HCT116 (cell line): ENCODE measurements around the gene STPG3. TPM values are rescaled to one million over a fixed set of nuclear protein-coding genes. Genes with fewer than 3 reads are reported as not detected.

Source experiments
- ATAC-seq: fragments of 200-7000 bp; cut with Tn5 transposase; 2 replicates; pipeline ENCODE4 v1.9.1; 2020; ENCODE audit warnings: mild to moderate bottlenecking, moderate library complexity
- BruUV-seq: library from RNA; stranded (reverse); fragments of 400-500 nt; replicated peaks from 2 replicates; lab custom pipeline; 2021; lab: Mats Ljungman, UMichigan
- CTCF ChIA-PET: fragments of 300-600 bp; sonication (Branson Sonifier 250); formaldehyde crosslinking; loops from one replicate; lab custom pipeline; 2021; ENCODE audit warnings: antibody characterized with exemption; lab: Charles Lee
- POLR2A ChIA-PET: fragments of 300-600, 350-600 bp; sonication (Branson Sonifier 250); formaldehyde crosslinking; loops from one replicate; lab custom pipeline; 2021; ENCODE audit warnings: antibody characterized with exemption; lab: Charles Lee
- RAD21 ChIA-PET, 2 experiments: fragments of 300-600 bp; sonication (Branson Sonifier 250); formaldehyde crosslinking; loops; one replicate each; lab custom pipeline; 2023; ENCODE audit warnings: low total read pairs in 2 of 2; ENCODE audit not compliant: uncharacterized antibody in 2 of 2, unreplicated experiment in 2 of 2, low non-redundant PET in 1 of 2; lab: Charles Lee
- DNase-seq: peaks from one replicate; pipeline ENCODE4 v3.0.0-alpha.2; 2010; ENCODE audit warnings: low read depth, low spot score
- H2AFZ ChIP-seq: fragments of 200-600 bp; shearing (Covaris generic), sonication (generic); 2 replicates; pipeline ENCODE4 v1.6.1; 2017; ENCODE audit warnings: low read depth, mixed run types, mixed read lengths, antibody characterized with exemption, low read length; ENCODE audit not compliant: poor library complexity, severe bottlenecking
- H3K27ac ChIP-seq: 2 replicates; pipeline ENCODE4 v1.5.1; 2012; ENCODE audit warnings: low read depth, low read length
- H3K27me3 ChIP-seq: fragments of 200-600 bp; sonication (generic); 2 replicates; pipeline ENCODE4 v1.6.1; 2016; ENCODE audit warnings: mixed run types, low read length, mixed read lengths; ENCODE audit not compliant: insufficient read depth
- H3K36me3 ChIP-seq, 2 experiments: fragments of 200-500 bp in 1 of 2; fragments of 200-600 bp in 1 of 2; sonication (Bioruptor generic) in 1 of 2; sonication (generic) in 1 of 2; 2 replicates each; pipeline versions ENCODE4 v1.5.1 to v1.6.1; 2014 to 2016; ENCODE audit warnings: low read length in 2 of 2, inconsistent platforms in 1 of 2, mixed read lengths in 1 of 2, mixed run types in 1 of 2; ENCODE audit not compliant: insufficient read depth in 2 of 2, control insufficient read depth in 1 of 2
- H3K4me1 ChIP-seq, 2 experiments: fragments of 200-600 bp in 1 of 2; sonication (generic) in 1 of 2; 2 replicates each; pipeline versions ENCODE4 v1.5.1 to v1.6.1; 2012 to 2017; ENCODE audit warnings: low read length in 2 of 2, inconsistent platforms in 1 of 2, mild to moderate bottlenecking in 1 of 2, mixed read lengths in 1 of 2, mixed run types in 1 of 2, moderate library complexity in 1 of 2; ENCODE audit not compliant: insufficient read depth in 2 of 2, control insufficient read depth in 1 of 2
- H3K4me2 ChIP-seq: fragments of 200-600 bp; sonication (generic); 2 replicates; pipeline ENCODE4 v1.6.1; 2017; ENCODE audit warnings: mixed run types, low read length, mixed read lengths
- H3K4me3 ChIP-seq, 2 experiments: fragments of 200-600 bp in 1 of 2; sonication (generic) in 1 of 2; replicated peaks in 1 of 2; 2 replicates each; pipeline ENCODE4 v1.5.1; 2011 to 2016; ENCODE audit warnings: low read length in 2 of 2, control low read depth in 1 of 2, low read depth in 1 of 2, mild to moderate bottlenecking in 1 of 2, mixed read lengths in 1 of 2, mixed run types in 1 of 2
- H3K79me2 ChIP-seq: fragments of 200-600 bp; sonication (generic); 2 replicates; pipeline ENCODE4 v1.6.1; 2017; ENCODE audit warnings: mild to moderate bottlenecking, mixed run types, low read length, moderate library complexity, mixed read lengths; ENCODE audit not compliant: insufficient read depth
- H3K9ac ChIP-seq: fragments of 200-600 bp; sonication (generic); 2 replicates; pipeline ENCODE4 v1.6.1; 2016; ENCODE audit warnings: low read length, mixed read lengths
- H3K9me2 ChIP-seq: fragments of 200-600 bp; sonication (generic), shearing (Covaris generic); 2 replicates; pipeline ENCODE4 v1.6.1; 2017; ENCODE audit warnings: mixed run types, mild to moderate bottlenecking, moderate library complexity; ENCODE audit not compliant: insufficient read depth
- H3K9me3 ChIP-seq, 2 experiments: fragments of 200-500 bp in 1 of 2; fragments of 200-600 bp in 1 of 2; sonication (Bioruptor generic) in 1 of 2; sonication (generic) in 1 of 2; 2 replicates each; pipeline ENCODE4 v1.6.1; 2014 to 2017; ENCODE audit warnings: low read length in 2 of 2, mixed read lengths in 2 of 2, inconsistent platforms in 1 of 2, low read depth in 1 of 2, mild to moderate bottlenecking in 1 of 2, mixed run types in 1 of 2, moderate library complexity in 1 of 2; ENCODE audit not compliant: control insufficient read depth in 1 of 2, insufficient read depth in 1 of 2
- H4K20me1 ChIP-seq: fragments of 200-600 bp; sonication (generic), shearing (Covaris generic); 2 replicates; pipeline ENCODE4 v1.6.1; 2017; ENCODE audit warnings: mixed run types, mild to moderate bottlenecking, moderate library complexity; ENCODE audit not compliant: insufficient read depth
- ATF3 ChIP-seq: IDR thresholded peaks from 2 replicates; pipeline ENCODE4 v1.6.1; 2012
- CBX3 ChIP-seq: IDR thresholded peaks from 2 replicates; pipeline ENCODE4 v1.6.1; 2012; ENCODE audit warnings: low read depth
- CTCF ChIP-seq, 3 experiments: fragments of 200-600 bp in 1 of 3; sonication (generic) in 1 of 3; IDR thresholded peaks in 2 of 3; conservative IDR thresholded peaks in 1 of 3; 2 replicates each; pipeline ENCODE4 v1.5.1; 2012 to 2017; ENCODE audit warnings: low read depth in 2 of 3, low read length in 2 of 3, antibody characterized with exemption in 1 of 3, borderline replicate concordance in 1 of 3, control low read depth in 1 of 3, mild to moderate bottlenecking in 1 of 3, mixed read lengths in 1 of 3, mixed run types in 1 of 3, moderate library complexity in 1 of 3; ENCODE audit not compliant: insufficient read depth in 1 of 3
- FOSL1 ChIP-seq: IDR thresholded peaks from 2 replicates; pipeline ENCODE4 v1.6.1; 2012; ENCODE audit warnings: low read depth
- SIN3A ChIP-seq: IDR thresholded peaks from 2 replicates; pipeline ENCODE4 v1.6.1; 2012; ENCODE audit warnings: low read depth
- SRF ChIP-seq: IDR thresholded peaks from 2 replicates; pipeline ENCODE4 v1.6.1; 2012; ENCODE audit warnings: low read depth
- intact Hi-C: fragments of 100-400 bp; cut with micrococcal nuclease; formaldehyde crosslinking; loops from 2 replicates; pipeline ENCODE4 v1.10.0; 2022
- total RNA-seq: library from RNA; stranded (reverse); gene quantifications from one replicate; pipeline ENCODE4 v1.2.1, GENCODE V29; 2021; ENCODE audit not compliant: unreplicated experiment

STPG3 gene
- total RNA-seq, 1 experiment from 2014 or later, result not detected

GRCh38 chr9:137250329-137251193 is 525 bp upstream of the STPG3 start (continued):
- TF ChIP-seq ATF3, result no peak
- no peak for TF ChIP-seq FOSL1
- no peak for TF ChIP-seq CBX3
- TF ChIP-seq CTCF (IDR thresholded peaks at IDR 0.05 in 2 of 3, conservative IDR thresholded peaks at IDR 0.05 in 1 of 3; ENCODE audit: borderline replicate concordance in 1 of 3, insufficient read depth in 1 of 3, low read depth in 2 of 3, low read length in 2 of 3), result no peak

- DNase-seq, result no peak
- CTCF ChIA-PET, result no interaction called here
- Histone ChIP-seq H3K27me3 (no peaks in the 10 kb centered on the region), H3K4me1 (peaks cover 21 to 39% of the 10 kb centered on the region in 2 experiments), H3K36me3 (peaks cover 0 to 8% of the 10 kb centered on the region in 2 experiments; a peak in 2 of 4 replicates), H3K79me2 (peaks cover 15% of the 10 kb centered on the region), H3K9me2 (no peaks in the 10 kb centered on the region), H3K9ac (no peak overlapping the region), H3K4me3 (no peak overlapping the region), H3K27ac (peak overlapping the region; percentile 29; the same call in 1 of the 2 replicates), H3K4me2 (no peak overlapping the region), H4K20me1 (no peaks in the 10 kb centered on the region), H2AFZ (no peak overlapping the region), H3K9me3 (no peaks in the 10 kb centered on the region)
- POLR2A ChIA-PET, result interaction anchor here (0.9 to 5.9 kb wide), 2 partner anchors 9 to 11 kb away, joined by 3 to 39 read pairs; partner anchors contain the start of gene TUBB4B
- TF ChIP-seq SRF (no peak), SIN3A (no peak)
- intact Hi-C loops, result no loop called here
- RAD21 ChIA-PET, result no interaction called here
- no TSS peak for BruUV-seq
- no peak for ATAC-seq
Measured at GRCh38 chr9:137251490-137252268, 593 bp downstream of the STPG3 start.
